Fibroblast of skin of left biceps (primary cell): ENCODE measurements around the gene CD46.
"Not testable (repeated sequence)": the region's sequence is repeated elsewhere in the genome, so short reads cannot be mapped to it uniquely, and the experiment has no call there.

Experiments used
- DNase-seq, 2 experiments: peaks; one replicate each; pipeline ENCODE4 v3.0.0-alpha.2; 2013; ENCODE audit warnings: low read depth in 2 of 2

CD46 gene

GRCh38 chr1:207751790-207752455 is at the start of gene CD46:
Gene CD46, plus strand, starts transcription at chr1:207752054. Its CDS starts 159 bp downstream, at chr1:207752213.
- DNase-seq, result peak; percentile 50 to 63

GRCh38 chr1:207702317-207702716 is 49.5 kb upstream of the CD46 start:
- no peak for DNase-seq

GRCh38 chr1:207703712-207704111 is 48.1 kb upstream of the CD46 start:
- DNase-seq, result no peak

GRCh38 chr1:207708004-207708403 is 43.9 kb upstream of the CD46 start:
- not testable (repeated sequence) for DNase-seq

GRCh38 chr1:207711285-207711684 is 40.6 kb upstream of the CD46 start:
- no peak for DNase-seq

- not testable (repeated sequence) for DNase-seq
These were observed 39.2 kb upstream of the CD46 start for GRCh38 chr1:207712701-207713100.

GRCh38 chr1:207713529-207713928 is 38.3 kb upstream of the CD46 start:
- no peak for DNase-seq

- no peak for DNase-seq
These were observed 32.6 kb upstream of the CD46 start for GRCh38 chr1:207719234-207719633.

GRCh38 chr1:207728200-207728858 is 23.5 kb upstream of the CD46 start:
- DNase-seq, result not testable (repeated sequence)

GRCh38 chr1:207737503-207738157 is 14.2 kb upstream of the CD46 start:
- DNase-seq, result not testable (repeated sequence)

- not testable (repeated sequence) for DNase-seq
These were observed 13.6 kb upstream of the CD46 start for GRCh38 chr1:207738158-207738659.

GRCh38 chr1:207740207-207740606 is 11.6 kb upstream of the CD46 start:
- no peak for DNase-seq

GRCh38 chr1:207742850-207743555 is 8.9 kb upstream of the CD46 start:
- DNase-seq, result no peak

- DNase-seq, result no peak
These were observed 7.8 kb upstream of the CD46 start for GRCh38 chr1:207744000-207744534.

- DNase-seq, result peak; percentile 7 to 9
These were observed 6.6 kb upstream of the CD46 start for GRCh38 chr1:207745285-207745684.

- DNase-seq, result no peak
These were observed 5.8 kb upstream of the CD46 start for GRCh38 chr1:207745839-207746767.

- DNase-seq, result no peak
These were observed 4.0 kb upstream of the CD46 start for GRCh38 chr1:207747627-207748492.

- no peak for DNase-seq
These were observed 2.9 kb upstream of the CD46 start for GRCh38 chr1:207748737-207749528.
